Cardiac fibroblast (primary cell): Measurements from ENCODE around the gene KRT77.

Experiments
- DNase-seq, 2 donors: peaks; one replicate each; pipeline versions ENCODE4 v3.0.0 to v3.0.0-alpha.2; 2010; ENCODE audit warnings: low read depth in 2 of 2
- H3K4me3 ChIP-seq, 2 donors: replicated peaks in 1 of 2; 1 replicate in 1 of 2; 2 replicates in 1 of 2; pipeline ENCODE4 v1.5.1; 2011; ENCODE audit warnings: low read depth in 2 of 2, low read length in 2 of 2, mild to moderate bottlenecking in 2 of 2, moderate library complexity in 1 of 2
- CTCF ChIP-seq: IDR thresholded peaks from one replicate; pipeline ENCODE4 v1.5.1; 2011; ENCODE audit warnings: low read depth, mild to moderate bottlenecking, low read length, inconsistent platforms

The KRT77 gene

GRCh38 chr12:52685406-52685890, 17.9 kb downstream of the KRT77 start:
- TF ChIP-seq CTCF = no peak
- H3K4me3 ChIP-seq = no peak overlapping the region
- no peak for DNase-seq

GRCh38 chr12:52684431-52684830, 18.9 kb downstream of the KRT77 start:
- H3K4me3 ChIP-seq = no peak overlapping the region
- TF ChIP-seq CTCF = no peak

GRCh38 chr12:52683575-52684300, 19.6 kb downstream of the KRT77 start:
- no peak overlapping the region for H3K4me3 ChIP-seq
- no peak for TF ChIP-seq CTCF
- DNase-seq = no peak

More at GRCh38 chr12:52684431-52684830, 18.9 kb downstream of the KRT77 start:
- DNase-seq = no peak

GRCh38 chr12:52682938-52683574, 20.3 kb downstream of the KRT77 start:
- no peak for TF ChIP-seq CTCF
- no peak overlapping the region for H3K4me3 ChIP-seq
- no peak for DNase-seq

GRCh38 chr12:52682381-52682660, 21.0 kb downstream of the KRT77 start:
- DNase-seq = peak; percentile 7 to 29
- no peak for TF ChIP-seq CTCF
- no peak overlapping the region for H3K4me3 ChIP-seq

GRCh38 chr12:52681526-52682380, 21.6 kb downstream of the KRT77 start:
- no peak overlapping the region for H3K4me3 ChIP-seq
- DNase-seq = no peak
- no peak for TF ChIP-seq CTCF
